PFSK-1 (cell line): ENCODE data around the gene PTRHD1.

Experiments used
- POLR2AphosphoS5 ChIP-seq: IDR thresholded peaks from 2 replicates; pipeline ENCODE4 v1.6.1; 2012; ENCODE audit warnings: low read depth, mild to moderate bottlenecking, control low read depth, low read length, moderate library complexity
- SIN3A ChIP-seq: IDR thresholded peaks from 2 replicates; pipeline ENCODE4 v1.6.1; 2012; ENCODE audit warnings: mild to moderate bottlenecking, low read length, moderate library complexity, borderline replicate concordance; ENCODE audit not compliant: insufficient read depth
- TAF1 ChIP-seq: IDR thresholded peaks from 2 replicates; pipeline ENCODE4 v1.6.1; 2012; ENCODE audit warnings: low read length, control low read depth, borderline replicate concordance; ENCODE audit not compliant: insufficient read depth

- TF ChIP-seq POLR2AphosphoS5: no peak
- no peak for TF ChIP-seq TAF1
- no peak for TF ChIP-seq SIN3A
Observed at GRCh38 chr2:24839729-24840128, 46.5 kb upstream of the PTRHD1 start.
